ENCODE results near the gene HIVEP3. TPM values are rescaled to one million over a fixed set of nuclear protein-coding genes. Genes with fewer than 3 reads are reported as not detected.
A peak's percentile ranks its signal among the peaks of the same experiment; 100 is the strongest.

Gene HIVEP3
- polyA plus RNA-seq, 6 donors from 2014 or later: 0.83 to 2.1 (median 1.3) TPM

GRCh38 chr1:41749991-41750745 lies 168.6 kb downstream of the HIVEP3 start:
- no peak for DNase-seq
- Mint-ChIP-seq H3K36me3 (no peaks in the 10 kb centered on the region), H3K27me3 (no peaks in the 10 kb centered on the region), H3K27ac (peak overlapping the region in 5 of 6 donors; percentile 12 to 99 (median 96)), H3K4me3 (peak overlapping the region; percentile 3 to 82 (median 63)), H3K9me3 (no peaks in the 10 kb centered on the region), H3K4me1 (peaks cover 52 to 89% (median 69%) of the 10 kb centered on the region in 3 donors)
- peak in 1 of 2 donors; percentile 12 for ATAC-seq (ENCODE audit: low read depth in 2 of 2)

- peak overlapping the region in 5 of 8 donors; percentile 6 to 81 (median 31) for H3K4me3 Mint-ChIP-seq
- DNase-seq: no peak
- no peaks in the 10 kb centered on the region for H3K9me3 Mint-ChIP-seq
- no peaks in the 10 kb centered on the region for H3K36me3 Mint-ChIP-seq
- no peak overlapping the region for H3K27ac Mint-ChIP-seq
- peaks cover 61 to 93% (median 79%) of the 10 kb centered on the region in 3 donors for H3K4me1 Mint-ChIP-seq
- ATAC-seq (ENCODE audit: low read depth in 2 of 2): peak; percentile 37 to 53
- H3K27me3 Mint-ChIP-seq: no peaks in the 10 kb centered on the region
Observed at GRCh38 chr1:41745022-41745421, 173.7 kb downstream of the HIVEP3 start.

GRCh38 chr1:41743366-41743765 lies 175.4 kb downstream of the HIVEP3 start:
- ATAC-seq (ENCODE audit: low read depth in 2 of 2): no peak
- peak overlapping the region in 1 of 8 donors; percentile 51 for H3K4me3 Mint-ChIP-seq
- no peaks in the 10 kb centered on the region for H3K27me3 Mint-ChIP-seq
- no peaks in the 10 kb centered on the region for H3K36me3 Mint-ChIP-seq
- H3K27ac Mint-ChIP-seq: peak overlapping the region in 1 of 6 donors; percentile 88
- H3K4me1 Mint-ChIP-seq: peaks cover 62 to 93% (median 79%) of the 10 kb centered on the region in 3 donors
- no peaks in the 10 kb centered on the region for H3K9me3 Mint-ChIP-seq
- no peak for DNase-seq

- DNase-seq: no peak
- ATAC-seq (ENCODE audit: low read depth in 2 of 2): no peak
- Mint-ChIP-seq H3K4me3 (peak overlapping the region in 1 of 8 donors; percentile 2), H3K9me3 (no peaks in the 10 kb centered on the region), H3K27me3 (no peaks in the 10 kb centered on the region), H3K4me1 (peaks cover 67 to 97% (median 89%) of the 10 kb centered on the region in 3 donors), H3K36me3 (no peaks in the 10 kb centered on the region), H3K27ac (peak overlapping the region in 2 of 6 donors; percentile 12 to 21)
Observed at GRCh38 chr1:41742219-41742618, 176.5 kb downstream of the HIVEP3 start.

- no peak for DNase-seq
- no peaks in the 10 kb centered on the region for H3K27me3 Mint-ChIP-seq
- H3K36me3 Mint-ChIP-seq: no peaks in the 10 kb centered on the region
- peak overlapping the region in 3 of 6 donors; percentile 15 to 95 (median 63) for H3K27ac Mint-ChIP-seq
- H3K4me3 Mint-ChIP-seq: peak overlapping the region in 1 of 8 donors; percentile 68
- ATAC-seq (ENCODE audit: low read depth in 2 of 2): no peak
- H3K9me3 Mint-ChIP-seq: no peaks in the 10 kb centered on the region
- H3K4me1 Mint-ChIP-seq: peaks cover 61 to 98% (median 86%) of the 10 kb centered on the region in 3 donors
Observed at GRCh38 chr1:41741244-41741643, 177.5 kb downstream of the HIVEP3 start.

GRCh38 chr1:41740630-41741239 lies 178.0 kb downstream of the HIVEP3 start:
- H3K27me3 Mint-ChIP-seq: no peaks in the 10 kb centered on the region
- ATAC-seq (ENCODE audit: low read depth in 2 of 2) (no peak), DNase-seq (no peak)
- peaks cover 63 to 95% (median 85%) of the 10 kb centered on the region in 3 donors for H3K4me1 Mint-ChIP-seq
- H3K9me3 Mint-ChIP-seq: no peaks in the 10 kb centered on the region
- H3K36me3 Mint-ChIP-seq: no peaks in the 10 kb centered on the region
- peak overlapping the region in 6 of 8 donors; percentile 41 to 85 (median 74) for H3K4me3 Mint-ChIP-seq
- H3K27ac Mint-ChIP-seq: peak overlapping the region in 5 of 6 donors; percentile 12 to 95 (median 69)

GRCh38 chr1:41740058-41740457 lies 178.7 kb downstream of the HIVEP3 start:
- no peak for DNase-seq
- H3K4me3 Mint-ChIP-seq: peak overlapping the region in 7 of 8 donors; percentile 15 to 90 (median 75)
- H3K27me3 Mint-ChIP-seq: no peaks in the 10 kb centered on the region
- H3K4me1 Mint-ChIP-seq: peaks cover 63 to 88% (median 81%) of the 10 kb centered on the region in 3 donors
- H3K36me3 Mint-ChIP-seq: no peaks in the 10 kb centered on the region
- peak overlapping the region in 4 of 6 donors; percentile 47 to 99 (median 86) for H3K27ac Mint-ChIP-seq
- no peak for ATAC-seq (ENCODE audit: low read depth in 2 of 2)
- H3K9me3 Mint-ChIP-seq: no peaks in the 10 kb centered on the region

- peak; percentile 95 to 96 for ATAC-seq (ENCODE audit: low read depth in 2 of 2)
- H3K9me3 Mint-ChIP-seq: no peaks in the 10 kb centered on the region
- DNase-seq: peak; percentile 78
- H3K27ac Mint-ChIP-seq: peak overlapping the region; percentile 95 to 99 (median 96)
- H3K27me3 Mint-ChIP-seq: no peaks in the 10 kb centered on the region
- H3K4me3 Mint-ChIP-seq: peak overlapping the region; percentile 60 to 90 (median 82)
- H3K4me1 Mint-ChIP-seq: peaks cover 61 to 86% (median 79%) of the 10 kb centered on the region in 3 donors
- H3K36me3 Mint-ChIP-seq: no peaks in the 10 kb centered on the region
Observed at GRCh38 chr1:41739061-41739955, 179.4 kb downstream of the HIVEP3 start.

GRCh38 chr1:41738475-41738874 lies 180.2 kb downstream of the HIVEP3 start:
- no peaks in the 10 kb centered on the region for H3K27me3 Mint-ChIP-seq
- DNase-seq (no peak), ATAC-seq (ENCODE audit: low read depth in 2 of 2) (no peak)
- H3K4me3 Mint-ChIP-seq: peak overlapping the region in 7 of 8 donors; percentile 60 to 90 (median 83)
- H3K36me3 Mint-ChIP-seq: no peaks in the 10 kb centered on the region
- H3K4me1 Mint-ChIP-seq: peaks cover 64 to 84% (median 78%) of the 10 kb centered on the region in 3 donors
- peak overlapping the region in 5 of 6 donors; percentile 95 to 99 (median 98) for H3K27ac Mint-ChIP-seq
- no peaks in the 10 kb centered on the region for H3K9me3 Mint-ChIP-seq

- no peaks in the 10 kb centered on the region for H3K36me3 Mint-ChIP-seq
- H3K4me3 Mint-ChIP-seq: peak overlapping the region in 6 of 8 donors; percentile 12 to 85 (median 36)
- H3K9me3 Mint-ChIP-seq: no peaks in the 10 kb centered on the region
- peaks cover 63 to 79% (median 75%) of the 10 kb centered on the region in 3 donors for H3K4me1 Mint-ChIP-seq
- H3K27ac Mint-ChIP-seq: peak overlapping the region in 4 of 6 donors; percentile 15 to 95 (median 65)
- no peak for DNase-seq
- no peaks in the 10 kb centered on the region for H3K27me3 Mint-ChIP-seq
- ATAC-seq (ENCODE audit: low read depth in 2 of 2): no peak
Observed at GRCh38 chr1:41738006-41738405, 180.7 kb downstream of the HIVEP3 start.

GRCh38 chr1:41735631-41736260 lies 183.0 kb downstream of the HIVEP3 start:
- no peaks in the 10 kb centered on the region for H3K36me3 Mint-ChIP-seq
- DNase-seq: no peak
- ATAC-seq (ENCODE audit: low read depth in 2 of 2): no peak
- H3K9me3 Mint-ChIP-seq: no peaks in the 10 kb centered on the region
- no peak overlapping the region for H3K4me3 Mint-ChIP-seq
- peak overlapping the region in 2 of 6 donors; percentile 76 to 90 for H3K27ac Mint-ChIP-seq
- no peaks in the 10 kb centered on the region for H3K27me3 Mint-ChIP-seq
- peaks cover 53 to 75% (median 66%) of the 10 kb centered on the region in 3 donors for H3K4me1 Mint-ChIP-seq

- no peaks in the 10 kb centered on the region for H3K36me3 Mint-ChIP-seq
- no peaks in the 10 kb centered on the region for H3K9me3 Mint-ChIP-seq
- H3K4me1 Mint-ChIP-seq: peaks cover 47 to 75% (median 66%) of the 10 kb centered on the region in 3 donors
- H3K27ac Mint-ChIP-seq: no peak overlapping the region
- DNase-seq: no peak
- no peaks in the 10 kb centered on the region for H3K27me3 Mint-ChIP-seq
- no peak overlapping the region for H3K4me3 Mint-ChIP-seq
- ATAC-seq (ENCODE audit: low read depth in 2 of 2): no peak
Observed at GRCh38 chr1:41735139-41735538, 183.6 kb downstream of the HIVEP3 start.
